Measurements from ENCODE around the gene NOVA2.

NOVA2 gene

GRCh38 chr19:45990113-45990728, 16.6 kb upstream of the NOVA2 start:
- no peak for DNase-seq (ENCODE audit: low read depth)
- no peak for TF ChIP-seq CTCF (conservative IDR thresholded peaks at IDR 0.05; ENCODE audit: low read depth, low read length)
- no peak overlapping the region for H3K4me3 ChIP-seq (ENCODE audit: low read depth, low read length)

GRCh38 chr19:45985321-45985720, 11.7 kb upstream of the NOVA2 start:
- no peak for DNase-seq (ENCODE audit: low read depth)
- no peak for TF ChIP-seq CTCF (conservative IDR thresholded peaks at IDR 0.05; ENCODE audit: low read depth, low read length)
- no peak overlapping the region for H3K4me3 ChIP-seq (ENCODE audit: low read depth, low read length)

GRCh38 chr19:45981350-45981749, 7.7 kb upstream of the NOVA2 start:
- no peak overlapping the region for H3K4me3 ChIP-seq (ENCODE audit: low read depth, low read length)
- no peak for DNase-seq (ENCODE audit: low read depth)
- TF ChIP-seq CTCF (conservative IDR thresholded peaks at IDR 0.05; ENCODE audit: low read depth, low read length): no peak

GRCh38 chr19:45978156-45978555, 4.5 kb upstream of the NOVA2 start:
- H3K4me3 ChIP-seq (ENCODE audit: low read depth, low read length): no peak overlapping the region
- DNase-seq (ENCODE audit: low read depth): no peak
- TF ChIP-seq CTCF (conservative IDR thresholded peaks at IDR 0.05; ENCODE audit: low read depth, low read length): no peak

GRCh38 chr19:45976178-45976577, 2.5 kb upstream of the NOVA2 start:
- TF ChIP-seq CTCF (conservative IDR thresholded peaks at IDR 0.05; ENCODE audit: low read depth, low read length): no peak
- H3K4me3 ChIP-seq (ENCODE audit: low read depth, low read length): no peak overlapping the region
- DNase-seq (ENCODE audit: low read depth): peak; percentile 5

GRCh38 chr19:45975306-45976070, 1.8 kb upstream of the NOVA2 start:
- TF ChIP-seq CTCF (conservative IDR thresholded peaks at IDR 0.05; ENCODE audit: low read depth, low read length): no peak
- no peak for DNase-seq (ENCODE audit: low read depth)
- no peak overlapping the region for H3K4me3 ChIP-seq (ENCODE audit: low read depth, low read length)
